Left lung (tissue), 10 donors: ENCODE results near the gene SLC5A9. TPM values are rescaled to one million over a fixed set of nuclear protein-coding genes. Genes with fewer than 3 reads are reported as not detected.
"Not testable (repeated sequence)": the region's sequence is repeated elsewhere in the genome, so short reads cannot be mapped to it uniquely, and the experiment has no call there.

ENCODE experiments used
- ATAC-seq: fragments of 200-7000 bp; cut with Tn5 transposase; one replicate; pipeline ENCODE4 v1.9.1; 2020; ENCODE audit warnings: moderate library complexity
- DNase-seq, 4 donors: peaks; one replicate each; pipeline ENCODE4 v3.0.0-alpha.2; 2013 to 2020
- H3K27ac ChIP-seq, 2 donors: fragments of 200-600 bp; sonication (generic) in 1 of 2; one replicate each; pipeline versions ENCODE4 v1.5.0 to v1.8.0; 2020 to 2021
- H3K27me3 ChIP-seq, 2 donors: fragments of 200-600 bp; sonication (generic) in 1 of 2; one replicate each; pipeline versions ENCODE4 v1.5.0 to v1.8.0; 2020 to 2021
- H3K36me3 ChIP-seq, 2 donors: fragments of 200-600 bp; sonication (generic) in 1 of 2; one replicate each; pipeline versions ENCODE4 v1.5.0 to v1.8.0; 2020 to 2021
- H3K4me1 ChIP-seq, 2 donors: fragments of 200-600 bp; one replicate each; pipeline ENCODE4 v1.8.0; 2021
- H3K4me3 ChIP-seq, 2 donors: fragments of 200-600 bp; sonication (generic) in 1 of 2; one replicate each; pipeline versions ENCODE4 v1.5.0 to v1.8.0; 2020 to 2021; ENCODE audit warnings: mild to moderate bottlenecking in 1 of 2
- H3K9me3 ChIP-seq, 2 donors: fragments of 200-600 bp; sonication (generic) in 1 of 2; one replicate each; pipeline versions ENCODE4 v1.5.0 to v1.8.0; 2020 to 2021
- intact Hi-C, 2 donors: fragments of 100-400 bp; cut with DNase I; formaldehyde crosslinking; loops; one replicate each; pipeline versions ENCODE4 v1.11.2 to v1.14.2; 2022
- polyA plus RNA-seq, 6 donors: library from polyadenylated mRNA; unstranded; fragments of 120-200 nt; gene quantifications; one replicate each; pipeline ENCODE4 v1.2.1, GENCODE V29; 2013; ENCODE audit not compliant: insufficient read length in 6 of 6
- total RNA-seq, 2 donors: library from RNA; stranded (reverse); fragmentation: NEBNext Ultra II Directional; extraction: Animal tissue kit (Norgen Biotek cat#: 25700); gene quantifications; one replicate each; pipeline ENCODE4 v1.2.1, GENCODE V29; 2021
- TF ChIP-seq, protein P1 (sequence below), 2 donors: fragments of 200-600 bp; sonication (generic) in 1 of 2; IDR thresholded peaks; one replicate each; pipeline versions ENCODE4 v1.5.0 to v1.8.0; 2021; ENCODE audit warnings: antibody characterized with exemption in 2 of 2
- donor health status: DM: no; HTN: yes; CAD: no.
- donor health status: DM: no; HTN: no; CAD: no.

The SLC5A9 gene
- total and polyA plus RNA-seq, 8 donors, result 0.47 to 12.5 (median 6.5) TPM

DNA sequence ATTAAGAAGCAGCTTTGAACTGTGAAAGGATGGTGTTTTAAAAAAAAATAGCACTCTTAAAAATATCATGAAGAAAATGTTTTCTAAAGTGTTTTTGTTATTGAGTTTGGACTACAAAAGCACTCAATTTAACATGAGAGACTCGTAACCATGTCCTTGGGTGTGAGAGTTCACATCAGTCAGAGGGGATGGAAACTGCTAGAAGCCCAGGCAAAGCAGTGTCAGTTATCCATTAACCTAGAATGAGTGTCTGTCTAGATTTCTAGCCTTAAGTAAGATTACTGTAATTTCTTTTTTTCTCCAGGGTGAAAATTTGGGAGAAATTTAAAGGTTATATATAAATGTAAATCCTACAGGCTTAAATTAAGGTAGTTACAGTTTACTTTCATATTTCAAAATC, 31.7 kb downstream of the SLC5A9 start:
- DNase-seq (no peak), ATAC-seq (no peak)
- H3K4me3 ChIP-seq, result no peak overlapping the region
- intact Hi-C loops, result no loop called here
- H3K9me3 ChIP-seq, result no peaks in the 10 kb centered on the region
- H3K27ac ChIP-seq, result no peak overlapping the region
- no peaks in the 10 kb centered on the region for H3K36me3 ChIP-seq
- TF ChIP-seq, protein P1, sequence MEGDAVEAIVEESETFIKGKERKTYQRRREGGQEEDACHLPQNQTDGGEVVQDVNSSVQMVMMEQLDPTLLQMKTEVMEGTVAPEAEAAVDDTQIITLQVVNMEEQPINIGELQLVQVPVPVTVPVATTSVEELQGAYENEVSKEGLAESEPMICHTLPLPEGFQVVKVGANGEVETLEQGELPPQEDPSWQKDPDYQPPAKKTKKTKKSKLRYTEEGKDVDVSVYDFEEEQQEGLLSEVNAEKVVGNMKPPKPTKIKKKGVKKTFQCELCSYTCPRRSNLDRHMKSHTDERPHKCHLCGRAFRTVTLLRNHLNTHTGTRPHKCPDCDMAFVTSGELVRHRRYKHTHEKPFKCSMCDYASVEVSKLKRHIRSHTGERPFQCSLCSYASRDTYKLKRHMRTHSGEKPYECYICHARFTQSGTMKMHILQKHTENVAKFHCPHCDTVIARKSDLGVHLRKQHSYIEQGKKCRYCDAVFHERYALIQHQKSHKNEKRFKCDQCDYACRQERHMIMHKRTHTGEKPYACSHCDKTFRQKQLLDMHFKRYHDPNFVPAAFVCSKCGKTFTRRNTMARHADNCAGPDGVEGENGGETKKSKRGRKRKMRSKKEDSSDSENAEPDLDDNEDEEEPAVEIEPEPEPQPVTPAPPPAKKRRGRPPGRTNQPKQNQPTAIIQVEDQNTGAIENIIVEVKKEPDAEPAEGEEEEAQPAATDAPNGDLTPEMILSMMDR (IDR thresholded peaks at IDR 0.05), result no peak
- no peaks in the 10 kb centered on the region for H3K4me1 ChIP-seq
- H3K27me3 ChIP-seq, result no peaks in the 10 kb centered on the region

DNA sequence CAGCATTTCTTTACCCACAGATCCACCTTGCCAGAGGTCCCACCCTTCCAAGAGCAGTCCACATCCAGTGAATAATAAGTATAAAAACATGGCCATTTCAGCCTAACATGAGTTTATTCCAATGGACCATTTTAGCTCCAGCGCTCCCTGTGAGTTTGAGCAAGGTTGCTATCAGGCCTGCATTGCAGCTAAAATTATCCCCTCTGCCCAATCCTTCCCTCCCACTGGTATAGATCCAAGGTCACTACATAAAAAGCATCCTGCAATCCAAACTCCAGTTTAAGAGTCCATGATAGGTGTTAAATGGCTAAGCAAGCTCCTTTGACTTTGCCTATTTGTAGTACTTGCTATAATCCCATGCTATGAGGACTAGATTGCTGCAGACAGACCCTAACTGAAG, 35.6 kb downstream of the SLC5A9 start:
- TF ChIP-seq, protein P1 (IDR thresholded peaks at IDR 0.05), result no peak
- no peak overlapping the region for H3K4me3 ChIP-seq
- no peak for DNase-seq
- intact Hi-C loops, result no loop called here
- no peaks in the 10 kb centered on the region for H3K4me1 ChIP-seq
- H3K27ac ChIP-seq, result no peak overlapping the region
- no peaks in the 10 kb centered on the region for H3K27me3 ChIP-seq
- H3K9me3 ChIP-seq, result no peaks in the 10 kb centered on the region
- no peaks in the 10 kb centered on the region for H3K36me3 ChIP-seq
- ATAC-seq, result no peak

DNA sequence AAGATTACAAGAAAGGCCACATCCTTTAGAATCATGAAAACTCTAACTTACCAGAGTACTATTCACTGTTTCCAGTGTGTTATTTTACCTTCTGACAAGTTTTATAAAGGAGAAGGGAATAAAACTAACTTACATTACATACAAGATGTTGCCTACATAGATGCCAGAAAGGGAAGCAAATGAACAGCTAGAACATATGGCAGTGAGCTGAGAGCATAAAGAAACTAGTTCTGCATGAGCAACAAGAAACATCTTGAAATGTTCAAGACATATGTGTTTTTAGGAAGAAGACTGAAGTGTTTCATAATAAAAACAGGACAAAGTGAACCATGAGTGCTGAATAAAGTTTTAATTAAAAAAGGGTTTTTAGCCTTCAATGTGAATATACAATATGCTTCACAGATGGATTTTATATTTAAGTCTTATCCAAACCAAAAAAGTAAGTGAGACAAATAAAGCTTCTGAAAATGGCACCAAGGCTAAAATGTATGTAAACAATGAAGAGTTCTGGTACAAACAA, 39.4 kb downstream of the SLC5A9 start:
- intact Hi-C loops, result no loop called here
- no peak for DNase-seq
- no peak for ATAC-seq
- H3K36me3 ChIP-seq, result no peaks in the 10 kb centered on the region
- no peak overlapping the region for H3K4me3 ChIP-seq
- TF ChIP-seq, protein P1 (IDR thresholded peaks at IDR 0.05), result no peak
- H3K27me3 ChIP-seq, result no peaks in the 10 kb centered on the region
- H3K4me1 ChIP-seq, result no peaks in the 10 kb centered on the region
- H3K9me3 ChIP-seq, result no peaks in the 10 kb centered on the region
- H3K27ac ChIP-seq, result no peak overlapping the region

DNA sequence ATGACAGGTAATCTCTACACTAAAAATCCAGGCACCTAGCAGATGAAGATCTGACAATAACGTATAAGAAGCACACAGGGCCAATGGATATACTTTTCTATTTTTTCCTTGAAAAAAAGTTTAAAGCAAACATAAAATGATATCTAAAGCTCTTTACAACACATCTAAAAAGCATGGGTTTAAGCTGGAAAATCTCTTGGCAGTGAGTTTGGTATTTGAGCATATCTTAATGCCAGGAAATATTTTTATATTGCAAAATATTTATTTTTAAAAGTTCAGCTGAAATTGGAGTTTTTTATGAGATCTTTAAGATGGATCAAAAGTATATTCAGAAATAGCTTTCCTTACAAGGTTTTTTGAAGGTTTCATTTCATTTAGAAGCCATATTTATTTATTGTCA, 40.5 kb downstream of the SLC5A9 start:
- H3K27me3 ChIP-seq, result no peaks in the 10 kb centered on the region
- peak in 2 of 4 donors; percentile 31 to 46 for DNase-seq
- H3K4me3 ChIP-seq, result no peak overlapping the region
- ATAC-seq, result no peak
- TF ChIP-seq, protein P1 (IDR thresholded peaks at IDR 0.05), result no peak
- intact Hi-C loops, result no loop called here
- no peak overlapping the region for H3K27ac ChIP-seq
- no peaks in the 10 kb centered on the region for H3K36me3 ChIP-seq
- no peaks in the 10 kb centered on the region for H3K9me3 ChIP-seq
- no peaks in the 10 kb centered on the region for H3K4me1 ChIP-seq

DNA sequence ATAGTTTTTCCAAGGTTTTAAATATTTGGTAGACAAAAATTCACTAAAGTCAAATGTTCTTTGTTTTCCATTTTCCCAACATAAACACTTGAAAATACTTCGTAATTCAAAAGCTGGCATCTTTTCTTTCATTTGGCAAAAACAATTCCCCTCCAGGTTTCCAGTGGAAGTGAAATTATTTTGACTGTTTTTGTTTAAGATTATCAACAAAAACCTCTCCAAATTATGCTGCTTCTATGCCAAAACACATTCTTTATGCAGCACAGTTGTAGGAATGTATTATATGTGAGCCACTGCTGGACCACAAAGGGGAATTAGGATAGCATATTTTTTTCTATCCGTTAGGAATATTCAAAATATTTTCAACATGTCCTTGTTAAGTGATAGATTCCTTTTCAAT, 44.1 kb downstream of the SLC5A9 start:
- ATAC-seq (no peak), DNase-seq (no peak)
- Histone ChIP-seq H3K4me3 (no peak overlapping the region), H3K27ac (no peak overlapping the region), H3K36me3 (no peaks in the 10 kb centered on the region), H3K27me3 (no peaks in the 10 kb centered on the region), H3K9me3 (no peaks in the 10 kb centered on the region), H3K4me1 (no peaks in the 10 kb centered on the region)
- intact Hi-C loops, result no loop called here
- TF ChIP-seq, protein P1 (IDR thresholded peaks at IDR 0.05), result no peak

DNA sequence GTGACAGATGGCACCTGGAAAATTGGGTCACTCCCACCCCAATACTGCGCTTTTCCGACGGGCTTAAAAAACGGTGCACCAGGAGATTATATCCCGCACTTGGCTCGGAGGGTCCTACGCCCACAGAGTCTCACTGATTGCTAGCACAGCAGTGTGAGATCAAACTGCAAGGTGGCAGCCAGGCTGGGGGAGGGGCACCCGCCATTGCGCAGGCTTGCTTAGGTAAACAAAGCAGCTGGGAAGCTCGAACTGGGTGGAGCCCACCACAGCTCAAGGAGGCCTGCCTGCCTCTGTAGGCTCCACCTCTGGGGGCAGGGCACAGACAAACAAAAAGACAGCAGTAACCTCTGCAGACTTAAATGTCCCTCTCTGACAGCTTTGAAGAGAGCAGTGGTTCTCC, 54.9 kb downstream of the SLC5A9 start:
- H3K27ac ChIP-seq, ATAC-seq, H3K9me3 ChIP-seq, H3K36me3 ChIP-seq, H3K4me1 ChIP-seq, DNase-seq, H3K4me3 ChIP-seq, intact Hi-C loops, H3K27me3 ChIP-seq: not testable (repeated sequence)

DNA sequence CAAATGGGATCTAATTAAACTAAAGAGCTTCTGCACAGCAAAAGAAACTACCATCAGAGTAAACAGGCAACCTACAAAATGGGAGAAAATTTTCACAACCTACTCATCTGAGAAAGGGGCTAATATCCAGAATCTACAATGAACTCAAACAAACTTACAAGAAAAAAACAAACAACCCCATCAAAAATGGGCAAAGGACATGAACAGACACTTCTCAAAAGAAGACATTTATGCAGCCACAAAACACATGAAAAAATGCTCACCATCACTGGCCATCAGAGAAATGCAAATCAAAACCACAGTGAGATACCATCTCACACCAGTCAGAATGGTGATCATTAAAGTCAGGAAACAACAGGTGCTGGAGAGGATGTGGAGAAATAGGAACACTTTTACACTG, 59.8 kb downstream of the SLC5A9 start:
- H3K9me3 ChIP-seq, H3K4me1 ChIP-seq, DNase-seq, H3K27me3 ChIP-seq, intact Hi-C loops, H3K4me3 ChIP-seq, H3K36me3 ChIP-seq, H3K27ac ChIP-seq, ATAC-seq: not testable (repeated sequence)

DNA sequence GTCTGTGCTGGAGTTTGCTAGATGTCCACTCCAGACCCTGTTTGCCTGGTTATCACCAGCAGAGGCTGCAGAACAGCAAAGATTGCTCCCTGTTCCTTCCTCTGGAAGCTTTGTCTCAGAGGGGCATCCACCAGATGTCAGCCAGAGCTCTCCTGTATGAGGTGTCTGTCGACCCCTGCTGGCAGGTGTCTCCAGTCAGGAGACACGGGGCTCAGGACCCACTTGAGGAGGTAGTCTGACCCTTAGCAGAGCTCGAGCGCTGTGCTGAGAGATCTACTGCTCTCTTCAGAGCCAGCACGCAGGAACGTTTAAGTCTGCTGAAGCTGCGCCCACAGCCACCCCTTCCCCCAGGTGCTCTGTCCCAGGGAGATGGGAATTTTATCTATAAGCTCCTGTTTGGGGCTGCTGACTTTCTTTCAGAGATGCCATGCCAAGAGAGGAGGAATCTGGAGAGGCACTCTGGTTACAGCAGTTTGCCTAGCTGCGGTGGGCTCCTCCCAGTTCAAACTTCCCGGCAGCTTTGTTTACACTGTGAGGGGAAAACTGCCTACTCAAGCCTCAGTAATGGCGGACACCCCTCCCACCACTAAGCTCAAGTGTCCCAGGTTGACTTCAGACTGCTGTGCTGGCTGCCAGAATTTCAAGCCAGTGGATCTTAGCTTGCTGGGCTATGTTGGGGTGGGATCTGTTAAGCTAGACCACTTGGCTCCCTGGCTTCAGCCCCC, 62.3 kb downstream of the SLC5A9 start:
- peak; percentile 75 for ATAC-seq
- H3K4me1 ChIP-seq, H3K36me3 ChIP-seq, H3K27ac ChIP-seq, H3K27me3 ChIP-seq, H3K4me3 ChIP-seq, intact Hi-C loops: not testable (repeated sequence)
- DNase-seq, result peak in 3 of 4 donors; percentile 27 to 44 (median 37)
- H3K9me3 ChIP-seq, result peaks cover 0 to 17% of the 10 kb centered on the region in 2 donors
